H1 (cell line): ENCODE measurements around the gene KCNMA1. TPM values are rescaled to one million over a fixed set of nuclear protein-coding genes. Genes with fewer than 3 reads are reported as not detected.

Experiments used
- FOSL1 ChIP-seq: IDR thresholded peaks from 2 replicates; pipeline ENCODE4 v1.6.1; 2011; ENCODE audit warnings: mild to moderate bottlenecking, low read depth, low read length, moderate library complexity; ENCODE audit not compliant: insufficient read depth
- GABPA ChIP-seq: IDR thresholded peaks from 2 replicates; pipeline ENCODE4 v1.6.1; 2011; ENCODE audit warnings: mild to moderate bottlenecking, low read length, moderate library complexity, borderline replicate concordance; ENCODE audit not compliant: insufficient read depth
- KDM1A ChIP-seq: fragments of 200-600, 300-600 bp; sonication (generic); IDR thresholded peaks from 2 replicates; pipeline ENCODE4 v1.7.1; 2016; ENCODE audit warnings: mild to moderate bottlenecking, low read length, borderline replicate concordance
- SIRT6 ChIP-seq: IDR thresholded peaks from one replicate; pipeline ENCODE4 v1.7.1; 2012; ENCODE audit warnings: low read length, inconsistent platforms
- polyA plus RNA-seq, 7 experiments: library from polyadenylated mRNA; depleted of rRNA in 3 of 7; stranded (reverse) in 5 of 7; unstranded in 2 of 7; fragments of >200 nt in 5 of 7; fragments of 200-250 nt in 2 of 7; gene quantifications; 1 replicate in 5 of 7; 2 replicates in 1 of 7; 4 replicates in 1 of 7; pipeline versions ENCODE4 v1.2.1 to v1.2.3, GENCODE V29; 2011 to 2013; ENCODE audit warnings: missing spikeins in 2 of 7, mixed read lengths in 2 of 7
- total RNA-seq: library from RNA; stranded (reverse); fragmentation: NEBNext Ultra II Directional; extraction: Animal tissue kit (Norgen Biotek cat#: 25700); gene quantifications from 2 replicates; pipeline ENCODE4 v1.2.1, GENCODE V29; 2021

Gene KCNMA1
- total and polyA plus RNA-seq, 2 of the 8 experiments (the other 6 are each of a cell fraction or from before 2014, with no cell fraction given) = 10.2 to 11.1 TPM

DNA sequence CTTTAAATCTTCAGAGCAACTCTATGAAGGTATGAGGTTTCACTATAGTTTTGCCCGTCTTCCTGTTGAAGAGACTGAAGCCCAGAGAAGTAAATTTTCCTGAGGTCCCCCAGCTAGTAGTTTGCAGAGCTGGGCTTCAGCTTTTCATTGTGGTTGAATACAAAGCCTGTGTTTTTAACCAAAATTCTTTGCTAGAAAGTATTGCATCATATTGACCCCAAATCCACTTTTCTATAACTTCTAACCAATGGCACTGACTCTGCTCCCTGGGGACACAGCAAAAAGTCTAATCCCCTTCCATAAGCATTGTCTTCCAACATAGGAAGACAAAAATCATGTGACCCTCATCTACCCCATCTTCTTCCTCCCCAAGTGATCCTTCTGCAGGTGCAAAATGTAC, 93.0 kb downstream of the KCNMA1 start (continued):
- TF ChIP-seq KDM1A = no peak
- TF ChIP-seq SIRT6 = no peak
- no peak for TF ChIP-seq GABPA
- TF ChIP-seq FOSL1 = no peak
- TF ChIP-seq, all 59 proteins: peak for 0
